Measurements from ENCODE around the gene TBC1D2B. TPM values are rescaled to one million over a fixed set of nuclear protein-coding genes. Genes with fewer than 3 reads are reported as not detected.

TBC1D2B gene
- total RNA-seq, 4 donors from 2014 or later, result 4.7 to 9.6 (median 8.1) TPM

DNA sequence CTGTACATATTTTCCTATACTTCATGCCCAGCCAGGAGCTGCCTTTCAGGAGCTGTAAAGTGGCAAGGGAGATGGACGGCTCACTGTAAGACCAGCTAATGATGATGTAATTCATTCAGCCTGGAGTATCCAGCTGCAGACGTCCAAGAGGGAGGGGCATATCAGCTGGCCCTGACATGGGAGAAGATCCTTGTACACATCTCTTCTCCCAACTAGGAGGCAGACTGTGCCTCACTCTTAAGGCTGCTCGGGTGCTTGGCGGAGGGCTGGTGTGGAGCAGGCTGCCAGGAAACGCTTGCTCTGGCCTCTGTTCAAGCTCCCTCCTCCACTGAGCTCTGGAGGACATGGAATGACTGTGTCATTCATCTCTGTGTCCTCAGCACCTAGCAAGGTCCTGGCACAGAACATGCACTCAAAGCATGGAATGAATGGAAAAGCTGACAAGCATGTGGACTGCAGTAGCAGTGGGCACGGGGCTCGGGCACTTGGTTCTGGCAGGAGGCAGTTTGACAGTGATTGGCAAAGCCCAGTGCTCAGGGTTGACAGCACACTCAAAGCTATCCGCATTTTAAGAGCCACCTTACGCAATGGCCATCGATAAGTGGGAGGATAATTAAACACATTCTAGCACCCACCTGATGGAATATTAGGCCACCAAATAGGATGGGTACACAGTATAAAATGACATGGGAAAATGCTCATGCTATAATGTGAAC is 72.4 kb downstream of the TBC1D2B start:
- H3K4me3 ChIP-seq, result no peak overlapping the region
- DNase-seq (peak; percentile 86 to 95), ATAC-seq (peak; percentile 63 to 66)
- peak overlapping the region; percentile 69 to 93 (median 77) for H3K27ac ChIP-seq
- TF ChIP-seq POLR2A (IDR thresholded peaks at IDR 0.05), result peak in 1 of 2 donors; percentile 37
- TF ChIP-seq CTCF (IDR thresholded peaks at IDR 0.05 in 4 of 5, conservative IDR thresholded peaks at IDR 0.05 in 1 of 5), result peak in 1 of 5 experiments; percentile 10
- in situ Hi-C loops (cut with MboI; ENCODE audit: low sequenced_read_pairs in 4 of 4), result loop anchor here in 1 of 4 donors (5.0 to 10.0 kb wide), 2 partner anchors 80 to 102 kb away; no protein-coding TSS in a partner anchor
- H3K36me3 ChIP-seq, result peaks cover 0 to 10% of the 10 kb centered on the region in 2 donors
- intact Hi-C loops (cut with DNase I; ENCODE audit: low total_unique reads), result loop anchor here (2.0 to 5.0 kb wide), 5 partner anchors 38 to 260 kb away; partner anchors contain the start of genes DNAJA4, SH2D7 and TBC1D2B
- peaks cover 60 to 63% of the 10 kb centered on the region in 2 donors for H3K4me1 ChIP-seq
- no peaks in the 10 kb centered on the region for H3K9me3 ChIP-seq
- H3K27me3 ChIP-seq, result no peaks in the 10 kb centered on the region

- intact Hi-C loops (cut with DNase I; ENCODE audit: low total_unique reads), result loop anchor here (2.0 to 5.0 kb wide), 3 partner anchors 73 to 261 kb away; partner anchors contain the start of genes DNAJA4 and TBC1D2B
- ATAC-seq (no peak), DNase-seq (no peak)
- TF ChIP-seq CTCF (IDR thresholded peaks at IDR 0.05 in 4 of 5, conservative IDR thresholded peaks at IDR 0.05 in 1 of 5) (no peak), POLR2A (IDR thresholded peaks at IDR 0.05) (no peak)
- in situ Hi-C loops (cut with MboI; ENCODE audit: low sequenced_read_pairs in 4 of 4), result loop anchor here in 1 of 4 donors (5.0 to 10.0 kb wide), 2 partner anchors 81 to 103 kb away; no protein-coding TSS in a partner anchor
- Histone ChIP-seq H3K4me3 (no peak overlapping the region), H3K27me3 (no peaks in the 10 kb centered on the region), H3K9me3 (no peaks in the 10 kb centered on the region), H3K36me3 (peaks cover 0 to 10% of the 10 kb centered on the region in 2 donors), H3K4me1 (peaks cover 63 to 68% of the 10 kb centered on the region in 2 donors), H3K27ac (peak overlapping the region; percentile 69 to 93 (median 77))
These were observed 73.2 kb downstream of the TBC1D2B start for GRCh38 chr15:78004222-78004727.

DNA sequence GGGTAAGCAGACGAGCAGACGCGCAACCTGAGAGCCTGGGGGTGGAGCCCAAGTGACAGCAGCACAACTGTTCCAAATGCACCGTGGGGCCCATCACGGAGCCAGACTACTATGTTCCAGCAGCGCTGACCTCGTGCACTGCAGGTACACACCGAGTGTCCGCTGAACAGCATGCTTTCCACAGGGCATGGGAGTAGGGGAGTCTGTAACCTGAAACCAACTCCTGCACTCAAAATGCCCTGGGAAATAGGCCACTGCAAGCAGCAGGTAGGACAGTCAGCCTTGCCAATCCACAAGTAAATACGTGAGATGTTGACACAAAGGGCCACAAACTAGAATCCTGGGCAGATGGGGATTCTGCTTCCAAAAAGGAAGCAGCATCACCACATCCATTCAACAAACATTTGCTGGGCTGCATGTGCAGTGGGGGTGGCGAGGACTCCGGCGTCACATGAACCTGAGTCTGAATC is 73.9 kb downstream of the TBC1D2B start:
- Histone ChIP-seq H3K4me3 (no peak overlapping the region), H3K27ac (peak overlapping the region; percentile 69 to 93 (median 77)), H3K9me3 (no peaks in the 10 kb centered on the region), H3K27me3 (no peaks in the 10 kb centered on the region), H3K4me1 (peaks cover 61 to 67% of the 10 kb centered on the region in 2 donors), H3K36me3 (peaks cover 0 to 10% of the 10 kb centered on the region in 2 donors)
- intact Hi-C loops (cut with DNase I; ENCODE audit: low total_unique reads), result loop anchor here (2.0 to 5.0 kb wide), 3 partner anchors 73 to 261 kb away; partner anchors contain the start of genes DNAJA4 and TBC1D2B
- DNase-seq, result peak; percentile 90 to 92
- in situ Hi-C loops (cut with MboI; ENCODE audit: low sequenced_read_pairs in 4 of 4), result loop anchor here in 1 of 4 donors (5.0 to 10.0 kb wide), 2 partner anchors 81 to 104 kb away; no protein-coding TSS in a partner anchor
- ATAC-seq, result peak; percentile 42 to 57
- peak in 1 of 2 donors; percentile 15 for TF ChIP-seq POLR2A (IDR thresholded peaks at IDR 0.05)
- TF ChIP-seq CTCF (IDR thresholded peaks at IDR 0.05 in 4 of 5, conservative IDR thresholded peaks at IDR 0.05 in 1 of 5), result no peak

DNA sequence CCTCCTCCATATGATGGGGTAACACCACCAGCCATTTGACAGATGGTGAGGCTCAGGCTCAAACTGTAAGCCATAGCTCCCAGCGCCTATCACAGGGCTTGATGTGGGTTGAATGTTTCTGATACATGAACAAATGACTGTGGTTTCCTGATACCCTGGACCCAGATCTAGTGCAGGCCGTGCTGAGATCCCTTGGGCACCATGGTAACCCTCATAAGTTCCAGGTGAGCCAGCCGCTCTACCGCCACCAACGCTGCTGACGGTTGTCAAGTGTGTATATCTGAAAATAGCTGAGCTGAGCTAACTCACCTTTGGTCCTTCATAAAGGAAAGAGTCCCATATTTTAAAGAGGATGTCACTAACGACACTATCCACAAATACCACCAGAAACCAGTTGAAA is 74.5 kb downstream of the TBC1D2B start:
- no peaks in the 10 kb centered on the region for H3K27me3 ChIP-seq
- DNase-seq (no peak), ATAC-seq (no peak)
- peaks cover 0 to 10% of the 10 kb centered on the region in 2 donors for H3K36me3 ChIP-seq
- intact Hi-C loops (cut with DNase I; ENCODE audit: low total_unique reads) (loop anchor here (5.0 kb wide), 1 partner anchor 199 kb away; no protein-coding TSS in a partner anchor), in situ Hi-C loops (cut with MboI; ENCODE audit: low sequenced_read_pairs in 4 of 4) (loop anchor here in 1 of 4 donors (5.0 to 10.0 kb wide), 2 partner anchors 82 to 104 kb away; no protein-coding TSS in a partner anchor)
- TF ChIP-seq CTCF (IDR thresholded peaks at IDR 0.05 in 4 of 5, conservative IDR thresholded peaks at IDR 0.05 in 1 of 5) (no peak), POLR2A (IDR thresholded peaks at IDR 0.05) (no peak)
- peaks cover 56 to 61% of the 10 kb centered on the region in 2 donors for H3K4me1 ChIP-seq
- no peak overlapping the region for H3K4me3 ChIP-seq
- H3K27ac ChIP-seq, result peak overlapping the region; percentile 69 to 93 (median 77)
- no peaks in the 10 kb centered on the region for H3K9me3 ChIP-seq

Data from gastrocnemius medialis (tissue), 4 donors.